ENCODE data around the gene HOXA6. TPM values are rescaled to one million over a fixed set of nuclear protein-coding genes. Genes with fewer than 3 reads are reported as not detected.

Gene HOXA6
- total RNA-seq, 4 donors from 2014 or later, result 1.1 to 1.6 TPM; not detected in 2

GRCh38 chr7:27155816-27156507 lies 8.4 kb upstream of the HOXA6 start:
- intact Hi-C loops (cut with DNase I), result no loop called here
- DNase-seq, result no peak
- TF ChIP-seq CTCF (IDR thresholded peaks at IDR 0.05) (no peak), POLR2A (IDR thresholded peaks at IDR 0.05) (no peak)
- WGBS, 2 donors, result 5 to 7% methylated on average over 46 to 51 of the region's 63 CpGs
- Histone ChIP-seq H3K4me1 (peaks cover 17 to 32% of the 10 kb centered on the region in 2 donors), H3K4me3 (replicated peaks in 1 of 3) (no peak overlapping the region), H3K27ac (no peak overlapping the region), H3K9me3 (no peaks in the 10 kb centered on the region), H3K27me3 (peaks cover 78% of the 10 kb centered on the region), H3K36me3 (no peaks in the 10 kb centered on the region)

GRCh38 chr7:27154901-27155815 lies 7.6 kb upstream of the HOXA6 start:
- TF ChIP-seq CTCF (IDR thresholded peaks at IDR 0.05), result no peak
- TF ChIP-seq POLR2A (IDR thresholded peaks at IDR 0.05), result no peak
- Histone ChIP-seq H3K9me3 (no peaks in the 10 kb centered on the region), H3K27me3 (peaks cover 83% of the 10 kb centered on the region), H3K36me3 (no peaks in the 10 kb centered on the region), H3K4me3 (replicated peaks in 1 of 3) (no peak overlapping the region), H3K4me1 (peaks cover 18 to 34% of the 10 kb centered on the region in 2 donors), H3K27ac (no peak overlapping the region)
- intact Hi-C loops (cut with DNase I), result loop anchor here (5.0 kb wide), 1 partner anchor 288 kb away; no protein-coding TSS in a partner anchor
- WGBS, 2 donors, result 10 to 16% methylated on average over 48 of the region's 48 CpGs
- DNase-seq, result peak; percentile 41 to 59

GRCh38 chr7:27154369-27154768 lies 6.8 kb upstream of the HOXA6 start:
- Histone ChIP-seq H3K27me3 (peaks cover 84% of the 10 kb centered on the region), H3K27ac (no peak overlapping the region), H3K9me3 (no peaks in the 10 kb centered on the region), H3K4me1 (peaks cover 18 to 34% of the 10 kb centered on the region in 2 donors), H3K4me3 (replicated peaks in 1 of 3) (no peak overlapping the region), H3K36me3 (no peaks in the 10 kb centered on the region)
- no peak for DNase-seq
- intact Hi-C loops (cut with DNase I), result loop anchor here (5.0 kb wide), 1 partner anchor 287 kb away; no protein-coding TSS in a partner anchor
- WGBS, 2 donors, result 31 to 36% methylated on average over 9 to 10 of the region's 10 CpGs
- TF ChIP-seq CTCF (IDR thresholded peaks at IDR 0.05), result no peak
- TF ChIP-seq POLR2A (IDR thresholded peaks at IDR 0.05), result no peak

GRCh38 chr7:27153526-27153925 lies 6.0 kb upstream of the HOXA6 start:
- Histone ChIP-seq H3K9me3 (no peaks in the 10 kb centered on the region), H3K27me3 (peaks cover 87% of the 10 kb centered on the region), H3K36me3 (no peaks in the 10 kb centered on the region), H3K27ac (no peak overlapping the region), H3K4me3 (replicated peaks in 1 of 3) (no peak overlapping the region), H3K4me1 (peaks cover 18 to 34% of the 10 kb centered on the region in 2 donors)
- DNase-seq, result no peak
- intact Hi-C loops (cut with DNase I), result loop anchor here (5.0 kb wide), 1 partner anchor 286 kb away; no protein-coding TSS in a partner anchor
- TF ChIP-seq CTCF (IDR thresholded peaks at IDR 0.05) (no peak), POLR2A (IDR thresholded peaks at IDR 0.05) (no peak)
- WGBS, 2 donors, result 28 to 35% methylated on average over 3 of the region's 3 CpGs
